ENCODE results near the gene DOCK2. TPM values are rescaled to one million over a fixed set of nuclear protein-coding genes. Genes with fewer than 3 reads are reported as not detected.

DOCK2 gene
- total RNA-seq, 1 donor from 2014 or later, result 0.77 TPM

GRCh38 chr5:169970911-169971765 lies 334.1 kb downstream of the DOCK2 start:
- no peaks in the 10 kb centered on the region for H3K27me3 Mint-ChIP-seq (ENCODE audit: low read depth)
- TF ChIP-seq CTCF (conservative IDR thresholded peaks at IDR 0.05), result no peak
- H3K9me3 Mint-ChIP-seq, result no peaks in the 10 kb centered on the region
- no peaks in the 10 kb centered on the region for H3K36me3 Mint-ChIP-seq (ENCODE audit: low read depth)
- no peak overlapping the region for H3K4me3 Mint-ChIP-seq
- no peak for DNase-seq (ENCODE audit: low read depth, low spot score)
- peak overlapping the region; percentile 5 for H3K27ac Mint-ChIP-seq (ENCODE audit: unreplicated experiment)
- peaks cover 24% of the 10 kb centered on the region for H3K4me1 Mint-ChIP-seq

GRCh38 chr5:169971780-169972179 lies 334.7 kb downstream of the DOCK2 start:
- Mint-ChIP-seq H3K9me3 (no peaks in the 10 kb centered on the region), H3K36me3 (ENCODE audit: low read depth) (no peaks in the 10 kb centered on the region), H3K4me3 (no peak overlapping the region), H3K27ac (ENCODE audit: unreplicated experiment) (no peak overlapping the region), H3K4me1 (peaks cover 30% of the 10 kb centered on the region), H3K27me3 (ENCODE audit: low read depth) (no peaks in the 10 kb centered on the region)
- no peak for TF ChIP-seq CTCF (conservative IDR thresholded peaks at IDR 0.05)
- no peak for DNase-seq (ENCODE audit: low read depth, low spot score)

- H3K27ac Mint-ChIP-seq (ENCODE audit: unreplicated experiment), result no peak overlapping the region
- no peak for DNase-seq (ENCODE audit: low read depth, low spot score)
- peaks cover 28% of the 10 kb centered on the region for H3K4me1 Mint-ChIP-seq
- H3K4me3 Mint-ChIP-seq, result no peak overlapping the region
- no peaks in the 10 kb centered on the region for H3K9me3 Mint-ChIP-seq
- H3K36me3 Mint-ChIP-seq (ENCODE audit: low read depth), result no peaks in the 10 kb centered on the region
- TF ChIP-seq CTCF (conservative IDR thresholded peaks at IDR 0.05), result no peak
- no peaks in the 10 kb centered on the region for H3K27me3 Mint-ChIP-seq (ENCODE audit: low read depth)
Measured at GRCh38 chr5:169973056-169973455, 336.0 kb downstream of the DOCK2 start.

- TF ChIP-seq CTCF (conservative IDR thresholded peaks at IDR 0.05), result no peak
- DNase-seq (ENCODE audit: low read depth, low spot score), result no peak
- Mint-ChIP-seq H3K9me3 (no peaks in the 10 kb centered on the region), H3K36me3 (ENCODE audit: low read depth) (no peaks in the 10 kb centered on the region), H3K4me1 (peaks cover 34% of the 10 kb centered on the region), H3K27me3 (ENCODE audit: low read depth) (peaks cover 6% of the 10 kb centered on the region), H3K27ac (ENCODE audit: unreplicated experiment) (no peak overlapping the region), H3K4me3 (no peak overlapping the region)
Measured at GRCh38 chr5:169974121-169974770, 337.2 kb downstream of the DOCK2 start.

- H3K4me1 Mint-ChIP-seq, result peaks cover 36% of the 10 kb centered on the region
- DNase-seq (ENCODE audit: low read depth, low spot score), result no peak
- H3K36me3 Mint-ChIP-seq (ENCODE audit: low read depth), result no peaks in the 10 kb centered on the region
- no peaks in the 10 kb centered on the region for H3K9me3 Mint-ChIP-seq
- H3K27me3 Mint-ChIP-seq (ENCODE audit: low read depth), result peaks cover 14% of the 10 kb centered on the region
- no peak overlapping the region for H3K27ac Mint-ChIP-seq (ENCODE audit: unreplicated experiment)
- no peak overlapping the region for H3K4me3 Mint-ChIP-seq
- TF ChIP-seq CTCF (conservative IDR thresholded peaks at IDR 0.05), result no peak
Measured at GRCh38 chr5:169978714-169979113, 341.6 kb downstream of the DOCK2 start.
